Measurements from ENCODE around the gene AGK.
"Not testable (repeated sequence)": the region's sequence is repeated elsewhere in the genome, so short reads cannot be mapped to it uniquely, and the experiment has no call there.

AGK gene

DNA sequence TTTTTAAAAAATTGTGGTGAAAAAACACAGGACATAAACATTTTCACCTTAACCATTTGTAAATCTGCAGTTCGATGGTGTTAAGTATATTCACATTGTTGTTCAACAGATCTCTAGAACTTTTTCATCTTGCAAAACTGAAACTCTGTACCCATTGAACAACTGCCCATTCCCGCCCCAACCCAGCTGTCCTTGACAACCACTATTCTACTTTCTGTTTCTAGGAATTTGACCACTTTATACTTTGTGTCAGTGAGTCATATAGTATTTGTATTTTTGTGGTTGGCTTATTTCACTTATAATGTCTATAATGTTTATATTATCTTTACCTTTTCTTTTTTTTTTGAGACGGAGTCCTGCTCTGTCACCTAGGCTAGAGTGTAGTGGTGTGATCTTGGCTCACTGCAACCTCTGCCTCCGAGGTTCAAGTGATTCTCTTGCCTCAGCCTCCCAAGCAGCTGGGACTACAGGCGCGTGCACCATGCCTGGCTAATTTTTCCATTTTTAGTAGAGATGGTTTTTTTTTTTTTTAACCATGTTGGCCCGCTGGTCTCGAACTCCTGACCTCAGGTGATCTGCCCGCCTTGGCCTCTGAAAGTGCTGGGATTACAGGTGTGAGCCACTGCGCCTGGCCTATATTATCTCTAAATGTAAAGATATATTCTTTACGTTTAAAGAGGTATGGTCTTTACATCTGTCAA lies 6.8 kb downstream of the AGK start:
- DNase-seq, result peak; percentile 32

DNA sequence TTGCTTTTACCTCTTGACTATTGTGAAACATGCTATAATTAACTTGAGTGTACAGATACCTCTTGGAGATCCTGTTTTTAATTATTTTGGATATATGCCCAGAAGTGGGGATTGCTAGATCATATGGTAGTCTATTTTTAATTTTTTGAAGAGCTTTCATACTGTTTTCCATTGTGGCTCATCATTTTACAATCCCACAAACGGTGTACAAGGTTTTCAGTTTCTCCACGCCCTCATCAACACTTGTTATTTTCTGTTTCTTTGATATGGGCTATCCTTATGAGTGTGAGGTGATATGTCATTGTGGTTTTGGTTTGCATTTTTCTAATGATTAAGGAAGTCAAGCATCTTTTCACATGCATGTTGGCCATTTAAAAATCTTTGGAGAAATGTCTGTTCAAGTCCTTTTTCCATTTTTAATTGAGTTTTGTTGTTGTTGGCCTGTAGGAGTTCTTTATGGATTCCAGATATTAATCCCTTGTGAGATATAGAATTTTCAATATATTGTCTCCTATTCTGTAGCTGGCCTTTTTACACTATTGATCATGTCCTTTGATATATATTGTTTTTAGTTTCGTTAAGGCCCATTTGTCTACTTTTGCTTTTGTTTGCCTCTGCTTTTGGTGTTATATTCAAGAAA lies 7.5 kb downstream of the AGK start:
- DNase-seq, result peak; percentile 60

DNA sequence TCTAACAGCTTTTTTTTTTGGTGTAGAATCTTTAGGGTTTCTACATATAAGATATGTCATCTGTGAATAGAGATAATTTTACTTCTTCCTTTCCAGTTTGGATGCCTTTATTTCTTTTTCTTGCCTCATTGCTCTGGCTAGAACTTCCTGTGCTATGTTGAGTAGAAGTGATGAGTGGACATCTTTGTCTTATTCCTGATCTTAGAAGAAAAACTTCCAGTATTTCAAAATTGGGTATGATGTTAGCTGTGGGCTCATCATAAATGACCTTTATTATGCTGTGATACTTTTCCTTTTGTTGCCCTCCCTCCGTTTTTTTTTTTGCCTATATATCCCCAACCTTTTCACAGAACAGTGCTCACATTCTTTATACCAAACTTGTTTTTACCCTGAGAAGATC lies 8.8 kb downstream of the AGK start:
- no peak for DNase-seq

DNA sequence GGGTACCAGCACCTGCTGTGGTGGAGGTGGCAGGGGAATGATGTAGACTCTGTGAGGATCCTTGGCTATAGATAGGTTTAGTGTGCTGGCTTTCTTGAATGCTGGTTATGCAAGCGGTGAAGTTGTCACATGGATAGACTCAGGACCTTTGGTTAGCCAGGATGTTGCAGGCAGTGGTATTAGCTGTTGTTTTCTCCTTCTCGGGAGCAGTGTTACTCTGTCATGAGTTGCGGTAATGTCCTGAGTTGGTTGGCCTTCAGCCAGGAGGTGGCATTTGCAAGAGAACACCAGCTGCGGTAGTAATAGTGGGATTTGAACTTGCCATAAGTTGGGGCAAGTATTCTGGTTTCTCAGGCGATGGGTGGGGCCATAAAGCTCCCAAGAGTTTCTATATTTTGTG lies 10.8 kb downstream of the AGK start:
- no peak for DNase-seq

DNA sequence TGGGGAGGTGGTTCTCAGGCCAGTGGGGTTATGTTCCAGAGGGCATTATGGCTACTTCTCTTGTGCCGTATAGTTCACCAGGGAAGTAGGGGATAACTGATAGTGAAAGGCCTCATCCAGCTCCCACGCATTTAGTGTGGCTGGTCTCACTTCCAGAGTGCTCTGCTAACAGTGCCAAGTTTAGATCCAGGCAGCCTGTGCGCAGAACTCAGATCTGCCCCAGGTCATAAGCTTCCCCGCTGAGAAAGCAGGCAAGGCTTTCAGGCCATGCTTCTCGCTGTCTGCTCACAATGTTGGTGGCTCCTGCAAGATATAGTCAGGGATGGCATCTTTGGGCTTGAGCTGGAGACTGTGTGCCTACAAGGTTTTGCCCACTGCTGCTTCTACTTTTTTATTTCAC lies 11.3 kb downstream of the AGK start:
- DNase-seq, result no peak

DNA sequence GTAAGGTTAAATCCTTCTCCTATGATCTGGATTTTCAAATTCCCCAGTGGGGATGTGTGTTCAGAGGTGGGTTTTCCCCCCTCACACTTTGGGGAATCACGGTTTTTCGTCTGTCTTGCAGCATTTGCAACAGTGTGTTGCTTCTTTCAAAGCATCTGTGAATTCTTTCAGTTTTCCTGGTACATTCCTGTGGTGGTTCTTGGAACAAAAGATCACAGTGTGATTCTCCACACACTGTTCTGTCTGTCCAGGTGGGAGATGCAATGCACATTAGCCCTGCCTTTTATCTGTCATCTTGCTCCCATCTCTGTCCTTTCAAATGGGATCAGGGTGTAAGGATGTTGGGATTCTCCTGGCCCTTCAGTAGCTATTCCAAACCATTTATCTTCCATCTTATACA lies 11.8 kb downstream of the AGK start:
- no peak for DNase-seq

DNA sequence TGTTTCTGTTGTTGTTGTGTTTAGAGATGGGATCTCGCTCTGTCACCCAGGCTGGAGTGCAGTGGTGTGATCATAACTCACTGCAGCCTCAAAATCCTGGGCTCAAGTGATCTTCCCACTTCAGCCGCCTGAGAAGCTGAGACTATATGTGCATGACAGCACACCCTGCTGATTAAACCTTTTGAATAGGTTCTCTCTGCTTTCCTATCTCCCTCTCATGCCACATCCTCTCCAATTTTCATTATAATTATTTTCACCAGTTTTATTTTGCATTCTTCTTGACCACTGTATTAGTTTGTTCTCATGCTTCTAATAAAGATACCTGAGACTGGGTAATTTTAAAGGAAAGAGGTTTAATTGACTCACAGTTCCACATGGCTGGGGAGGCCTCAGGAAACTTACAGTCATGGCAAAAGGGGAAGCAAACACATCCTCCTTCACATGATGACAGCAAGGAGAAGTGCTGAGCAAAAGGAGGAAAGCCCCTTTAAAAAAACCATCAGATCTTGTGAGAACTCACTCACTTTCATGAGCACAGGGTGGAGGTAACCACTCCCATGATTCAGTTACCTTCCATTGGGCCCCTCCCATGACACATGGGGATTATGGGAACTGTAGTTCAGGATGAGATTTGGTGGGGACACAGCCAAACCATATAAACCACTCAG lies 12.9 kb downstream of the AGK start:
- DNase-seq, result peak; percentile 6

DNA sequence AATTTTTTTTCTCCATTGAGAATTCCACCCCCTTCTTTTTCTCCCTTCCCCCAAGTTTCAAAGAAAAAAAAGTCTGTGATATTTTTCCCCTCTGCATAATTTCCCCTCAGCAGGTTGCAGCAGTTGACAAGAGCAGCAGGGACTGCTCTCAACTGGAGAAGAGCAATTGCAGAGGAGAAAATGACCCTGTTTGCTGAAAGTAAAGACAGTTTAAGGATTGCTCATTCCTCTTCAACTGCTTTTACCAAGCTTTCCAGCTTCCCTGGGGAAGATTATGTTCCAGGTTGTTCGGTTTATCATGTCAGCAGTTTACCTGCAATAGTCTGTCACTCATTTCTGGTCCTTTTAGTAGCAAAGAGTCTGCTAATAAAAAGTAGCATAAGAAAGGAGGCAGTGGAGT lies 16.2 kb downstream of the AGK start:
- no peak for DNase-seq

DNA sequence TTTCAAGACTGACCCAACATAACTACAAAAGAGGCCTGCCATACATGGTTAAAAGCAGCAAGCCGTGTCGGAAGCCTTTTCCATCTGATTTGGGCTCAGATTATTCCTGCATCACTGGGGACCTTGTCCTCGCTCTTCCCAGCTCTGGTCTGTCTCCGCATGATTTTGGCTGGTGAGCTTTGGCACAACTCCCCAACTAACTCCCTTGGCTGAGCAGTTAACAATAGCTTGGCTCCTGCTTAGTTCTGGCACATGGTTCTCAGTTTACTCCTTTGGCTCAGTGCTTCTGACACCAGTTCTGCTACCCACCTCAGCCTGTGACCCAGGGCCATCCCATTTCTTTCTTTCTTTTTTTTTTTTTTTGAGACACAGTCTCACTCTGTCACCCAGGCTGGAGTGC lies 17.0 kb downstream of the AGK start:
- DNase-seq, result no peak

DNA sequence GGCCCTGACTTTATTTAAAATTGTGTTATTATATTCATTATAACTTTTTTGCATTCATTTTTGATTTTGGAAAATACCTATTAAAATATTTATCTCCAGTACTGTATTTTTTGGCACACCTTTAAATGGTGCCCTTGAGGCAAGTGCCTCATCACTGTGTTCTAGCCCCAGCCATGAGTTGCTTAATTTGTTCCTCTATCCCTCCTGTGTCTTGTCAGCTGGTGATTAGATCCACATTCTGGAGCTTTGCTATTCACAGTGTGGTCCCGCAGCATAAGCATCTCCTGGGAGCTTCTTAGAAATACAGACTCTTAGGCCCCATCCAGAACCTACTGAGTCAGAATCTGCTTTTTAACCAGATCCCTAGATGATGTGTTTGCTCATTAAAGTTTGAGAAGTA lies 19.8 kb downstream of the AGK start:
- no peak for DNase-seq

DNA sequence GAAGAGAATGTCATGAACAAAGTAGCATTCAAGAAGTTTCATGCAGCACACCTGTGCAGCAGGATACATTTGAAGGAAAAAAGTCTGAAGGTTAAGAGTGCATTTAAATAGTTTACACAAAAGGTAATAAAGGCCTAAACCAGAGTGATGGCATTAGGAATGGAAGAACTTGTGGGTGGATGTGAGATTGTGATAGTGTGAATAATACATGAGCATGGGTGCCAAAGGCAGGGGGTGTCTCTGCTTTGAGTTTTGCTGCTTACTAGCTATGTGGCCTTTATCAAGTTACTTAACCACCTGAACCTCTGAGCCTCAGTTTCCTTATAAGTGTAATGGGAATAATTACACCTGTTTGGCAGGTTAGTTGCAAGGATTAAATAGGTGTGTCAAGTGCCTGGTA lies 21.0 kb downstream of the AGK start:
- DNase-seq, result no peak

DNA sequence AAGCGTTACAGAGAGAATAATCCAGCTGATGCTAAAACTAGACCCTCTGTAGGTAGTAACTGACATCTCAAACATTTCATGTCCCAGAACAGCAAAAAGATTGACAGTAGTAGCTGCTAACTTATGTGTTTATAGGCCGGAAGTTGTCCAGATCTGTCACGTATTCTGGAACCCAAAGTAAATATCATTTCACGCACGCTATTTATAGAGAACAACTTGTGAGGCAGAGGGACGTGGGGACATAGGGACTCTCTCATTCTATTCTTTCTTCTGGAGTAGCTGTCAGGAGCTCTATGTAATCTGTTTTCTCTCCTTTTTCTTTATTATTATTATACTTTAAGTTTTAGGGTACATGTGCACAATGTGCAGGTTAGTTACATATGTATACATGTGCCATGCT lies 22.3 kb downstream of the AGK start:
- DNase-seq, result no peak

DNA sequence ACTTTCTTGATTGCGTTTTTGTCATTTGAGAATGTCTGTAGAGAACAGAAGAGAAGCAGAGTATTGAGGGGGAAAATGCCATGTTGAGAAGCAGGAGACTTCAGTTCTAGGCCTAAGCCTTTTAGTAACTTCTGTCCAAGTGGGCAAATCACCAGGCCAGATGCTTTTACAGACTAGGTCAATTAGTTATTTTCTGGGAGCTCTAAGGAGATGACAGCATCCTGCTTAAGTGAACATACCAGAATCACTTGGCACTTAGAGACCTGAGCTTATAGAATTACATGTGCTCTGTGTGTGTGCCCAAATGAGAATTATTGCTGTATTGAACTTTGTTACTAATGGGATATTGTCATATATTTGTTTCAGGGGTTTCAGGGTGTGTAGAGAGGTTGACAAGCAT lies 24.0 kb downstream of the AGK start:
- no peak for DNase-seq

DNA sequence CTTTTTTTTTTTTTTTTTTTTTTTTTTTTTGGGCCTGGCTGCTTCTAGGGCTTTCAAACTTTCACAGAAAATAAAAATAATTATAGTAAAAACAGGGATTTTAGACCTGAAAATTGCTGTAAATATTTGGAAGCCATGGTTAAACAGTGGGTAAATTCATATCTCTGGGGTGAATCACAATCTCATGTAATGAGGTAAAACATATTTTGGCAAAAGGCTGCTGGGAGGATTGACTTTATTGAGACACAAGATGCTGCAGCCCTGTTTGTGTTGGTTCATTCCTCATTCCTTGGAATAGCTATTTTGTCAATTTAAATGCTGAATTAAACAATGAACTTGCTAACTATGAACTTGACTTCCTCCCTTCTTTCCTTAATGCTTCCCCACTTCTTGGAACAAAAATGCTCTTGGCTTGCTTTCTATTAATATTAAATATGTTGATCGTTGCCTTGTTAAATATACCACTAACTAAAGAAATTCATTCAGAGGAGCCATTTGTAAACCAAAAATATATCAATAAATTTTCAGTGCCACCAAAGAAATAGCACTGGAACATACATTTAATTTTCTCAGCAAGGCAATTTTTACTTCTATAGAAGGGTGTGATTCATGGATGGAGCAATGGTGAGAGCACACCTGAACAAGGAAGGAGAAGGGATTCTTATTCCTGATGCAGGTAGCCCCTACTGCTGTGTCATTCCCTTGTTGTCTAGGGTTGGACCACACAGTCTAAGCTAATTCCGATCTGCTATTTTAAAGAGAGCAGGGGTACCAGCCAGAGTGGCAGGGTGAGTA lies 24.6 kb downstream of the AGK start:
- DNase-seq, result no peak

DNA sequence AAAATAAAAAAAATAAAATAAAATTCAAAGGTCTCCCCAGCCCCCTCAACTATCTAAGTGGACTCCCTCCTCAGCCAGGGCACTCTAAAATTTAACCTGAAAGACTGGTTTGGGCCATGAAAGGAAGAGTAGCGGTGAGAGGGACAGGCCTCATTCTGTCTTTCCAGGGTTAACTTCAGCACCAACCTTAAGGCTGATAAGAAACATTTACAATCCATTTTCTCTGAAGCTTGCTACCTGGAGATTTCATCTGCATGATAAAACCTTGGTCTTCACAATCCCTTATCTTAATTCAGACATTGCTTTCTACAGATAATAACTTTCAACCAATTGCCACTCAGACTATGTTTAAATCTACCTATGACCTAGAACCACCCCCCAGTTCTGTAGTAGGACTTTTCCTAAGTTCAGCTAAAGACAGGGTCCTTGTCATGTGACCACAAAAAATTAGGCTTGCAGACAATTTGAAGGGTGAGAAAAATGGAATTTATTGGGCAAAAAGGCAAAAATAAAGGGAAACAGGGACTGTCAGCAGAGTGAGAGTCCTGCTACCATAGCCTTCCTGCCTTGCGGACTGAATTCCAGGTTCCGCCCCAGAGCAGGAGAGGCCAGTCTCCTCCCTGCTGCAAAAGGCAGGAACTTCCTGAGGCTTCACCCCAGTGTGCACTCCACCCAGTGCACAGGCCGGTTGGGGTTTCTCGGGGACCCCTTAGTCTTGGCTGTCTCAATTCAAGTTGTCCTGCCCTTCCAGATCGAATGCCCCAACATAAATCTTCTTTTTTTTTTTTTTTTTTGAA lies 26.0 kb downstream of the AGK start:
- no peak for DNase-seq

DNA sequence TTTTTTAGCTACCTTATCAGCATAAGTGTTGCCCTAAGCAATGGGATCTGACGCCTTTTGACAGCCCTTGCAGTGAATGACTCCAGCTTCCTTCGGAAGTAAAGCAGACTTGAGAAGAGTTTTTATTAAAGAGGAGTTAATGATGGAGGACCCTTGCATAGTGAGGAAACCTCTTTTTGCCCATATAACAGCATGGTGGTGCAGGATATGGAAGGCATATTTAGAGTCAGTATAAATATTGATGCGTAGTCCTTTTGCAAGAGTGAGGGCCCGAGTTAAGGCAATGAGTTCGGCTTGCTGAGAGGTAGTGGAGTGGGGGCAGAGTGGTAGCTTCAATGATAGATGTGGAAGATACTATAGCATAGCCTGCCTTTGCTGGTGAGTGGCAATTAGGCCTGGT lies 28.7 kb downstream of the AGK start:
- not testable (repeated sequence) for DNase-seq

DNA sequence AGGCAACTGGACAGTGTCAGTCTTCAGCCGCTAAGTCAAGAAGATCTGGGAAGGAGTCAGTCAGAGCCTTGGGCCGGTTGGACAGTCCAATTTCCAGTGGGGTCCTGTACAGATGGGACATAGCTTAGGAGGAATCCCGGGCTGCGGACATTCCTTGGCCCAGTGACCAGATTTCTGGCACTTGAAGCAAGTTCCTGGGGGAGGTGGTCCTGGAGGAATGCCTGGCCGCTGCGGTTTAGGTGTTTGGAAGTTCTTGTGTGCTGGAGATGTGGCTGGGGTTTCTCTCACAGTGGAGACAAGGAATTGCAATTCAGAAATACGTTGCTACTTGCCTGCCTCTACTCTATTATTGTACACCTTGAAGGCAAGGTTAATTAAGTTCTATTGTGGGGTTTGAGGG lies 30.9 kb downstream of the AGK start:
- DNase-seq, result not testable (repeated sequence)

DNA sequence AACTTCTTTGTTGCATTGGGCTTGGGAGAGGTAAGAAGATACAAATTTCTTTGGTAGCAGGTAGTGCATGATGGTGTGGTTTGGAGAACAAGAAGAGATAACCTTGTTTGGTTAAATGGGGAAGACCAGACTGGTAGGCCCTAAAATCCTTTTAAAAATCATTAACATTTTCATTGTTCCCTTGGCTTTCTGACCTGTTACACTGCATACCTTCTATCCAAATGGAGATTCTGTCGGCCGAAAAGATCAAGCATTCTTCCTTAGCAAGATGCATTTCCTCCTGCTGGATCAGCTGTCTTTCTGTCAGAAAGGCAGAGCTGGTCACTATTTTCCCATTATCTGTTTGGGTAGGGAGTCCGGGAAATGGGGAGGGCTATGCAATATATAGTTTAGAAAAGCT lies 33.7 kb downstream of the AGK start:
- DNase-seq, result no peak

DNA sequence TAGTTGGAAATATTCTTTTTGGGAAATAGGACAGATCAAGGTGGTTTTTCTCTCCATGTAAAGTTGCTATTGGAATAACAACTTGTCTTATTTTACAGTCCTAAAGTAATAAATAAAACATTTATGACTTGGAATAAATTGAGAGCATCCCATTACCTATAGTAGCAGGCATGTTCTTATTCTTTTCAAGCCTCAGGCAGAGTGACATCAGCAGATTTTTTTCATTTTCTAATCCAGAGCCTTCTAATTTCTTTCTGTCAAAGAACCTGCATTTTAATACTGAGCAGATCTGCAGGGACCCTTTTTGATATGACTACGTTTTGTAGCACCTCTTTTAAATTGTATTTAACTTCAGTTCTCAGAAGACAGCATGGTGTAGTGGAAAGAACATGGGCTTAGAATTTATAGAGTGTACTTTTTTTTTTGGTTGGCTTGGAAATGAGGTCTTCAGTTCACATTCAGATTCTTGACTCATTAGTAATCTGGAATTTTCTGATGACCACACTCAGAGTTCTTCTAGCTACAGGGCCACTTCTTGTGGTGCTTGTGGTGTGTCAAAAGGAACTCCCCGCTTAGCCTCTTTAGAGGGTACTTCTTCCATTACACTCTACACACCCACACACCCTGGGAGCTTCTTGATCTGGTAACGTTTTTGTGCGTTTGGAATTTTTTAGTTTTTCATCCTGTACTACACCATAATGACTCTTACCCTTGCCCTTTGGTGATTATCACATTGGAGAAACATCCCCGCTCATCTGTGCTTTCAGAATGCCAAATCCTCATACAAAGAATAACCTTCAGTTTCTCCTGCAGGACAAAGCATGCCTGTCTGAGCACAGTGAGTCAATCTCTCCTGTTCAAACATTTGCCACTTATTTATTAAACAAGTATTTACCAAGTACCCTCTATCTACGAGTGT lies 34.6 kb downstream of the AGK start:
- no peak for DNase-seq

DNA sequence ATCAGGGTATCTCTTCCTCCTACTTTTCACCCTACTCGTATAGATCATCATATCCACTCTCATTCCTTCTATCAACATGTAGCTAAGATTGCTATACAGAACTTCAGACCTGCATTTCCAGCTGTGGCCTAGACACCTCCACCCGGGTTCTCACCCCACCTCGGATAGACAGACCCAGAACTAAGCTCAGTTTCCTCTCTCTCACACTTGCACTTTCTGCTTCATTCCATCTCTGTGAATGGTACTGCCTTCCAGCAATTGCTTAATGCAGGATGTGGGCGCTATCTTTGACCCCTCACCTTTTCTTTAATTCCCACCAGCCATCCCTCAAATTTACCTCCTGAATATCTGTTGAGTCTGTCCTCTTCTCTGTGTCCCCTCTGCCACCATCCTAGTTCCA lies 35.7 kb downstream of the AGK start:
- DNase-seq, result no peak

DNA sequence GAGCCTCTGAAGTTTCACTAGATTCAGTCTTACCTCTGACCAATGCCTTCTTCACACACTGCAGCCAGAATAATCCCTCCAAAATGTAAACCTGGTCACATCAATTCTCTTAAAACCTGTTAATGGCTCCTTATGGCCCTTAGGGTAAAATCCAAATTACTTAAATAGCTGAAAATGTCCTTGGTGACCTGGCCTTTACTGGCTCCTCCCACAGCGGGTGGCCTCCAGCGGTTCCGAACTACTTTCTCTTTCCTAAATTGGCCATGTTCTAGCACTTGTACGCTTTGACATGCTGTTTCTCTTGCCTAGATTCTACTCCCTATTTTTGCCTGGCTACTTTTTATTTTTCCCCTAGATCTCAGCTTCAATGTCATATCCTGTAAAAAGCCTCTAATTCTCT lies 36.1 kb downstream of the AGK start:
- DNase-seq, result no peak

DNA sequence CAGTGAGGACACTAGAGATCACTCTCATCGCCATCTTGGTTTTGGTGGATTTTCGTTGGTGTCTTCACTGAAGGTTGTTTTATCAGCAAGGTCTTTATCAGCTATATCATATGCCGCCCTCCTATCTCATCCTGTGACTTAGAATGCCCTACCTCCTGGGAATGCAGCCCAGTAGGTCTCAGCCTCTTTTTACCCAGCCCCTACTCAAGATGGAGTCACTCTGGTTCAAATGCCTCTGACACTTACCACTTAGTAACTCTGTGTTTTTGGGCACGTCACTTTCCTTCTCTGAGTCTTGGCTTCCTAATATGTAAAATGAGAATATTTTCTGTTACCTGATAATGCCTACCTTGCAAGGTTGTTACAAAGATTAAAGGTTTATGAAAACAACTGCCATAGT lies 37.7 kb downstream of the AGK start:
- no peak for DNase-seq
